Diencephalon (tissue), 1 donor: ENCODE data around the gene P2RX3. TPM values are rescaled to one million over a fixed set of nuclear protein-coding genes. Genes with fewer than 3 reads are reported as not detected.

Experiments
- total RNA-seq: library from RNA; depleted of rRNA; stranded (reverse); fragments of >200 nt; gene quantifications from one replicate; pipeline ENCODE4 v1.2.3, GENCODE V29; 2014

P2RX3 gene
- total RNA-seq, result 0.23 TPM

DNA sequence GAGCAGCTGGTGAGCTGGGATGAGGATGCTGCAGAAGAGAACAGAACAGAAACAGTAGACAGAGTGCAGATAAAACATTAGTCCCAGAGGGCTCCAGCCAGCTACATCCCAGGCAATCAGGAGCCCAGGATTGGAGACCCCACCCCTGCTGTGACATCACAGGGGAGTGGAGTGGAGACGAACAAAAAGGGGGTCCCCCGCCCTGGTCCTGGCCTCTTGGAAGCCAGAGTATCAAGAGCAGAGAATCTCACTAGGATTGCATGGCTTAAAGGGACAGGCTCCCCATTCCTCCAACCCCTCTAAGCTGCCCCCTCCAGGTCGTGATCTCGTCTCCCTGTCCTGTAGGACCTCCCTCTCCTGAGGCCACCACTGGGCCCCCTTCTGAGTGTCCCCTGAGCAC, at the start of gene P2RX3:
P2RX3 (plus strand) TSS at position 211 of the 400 bp plus-strand sequence. CDS start 199 bp downstream, outside the sequence.

DNA sequence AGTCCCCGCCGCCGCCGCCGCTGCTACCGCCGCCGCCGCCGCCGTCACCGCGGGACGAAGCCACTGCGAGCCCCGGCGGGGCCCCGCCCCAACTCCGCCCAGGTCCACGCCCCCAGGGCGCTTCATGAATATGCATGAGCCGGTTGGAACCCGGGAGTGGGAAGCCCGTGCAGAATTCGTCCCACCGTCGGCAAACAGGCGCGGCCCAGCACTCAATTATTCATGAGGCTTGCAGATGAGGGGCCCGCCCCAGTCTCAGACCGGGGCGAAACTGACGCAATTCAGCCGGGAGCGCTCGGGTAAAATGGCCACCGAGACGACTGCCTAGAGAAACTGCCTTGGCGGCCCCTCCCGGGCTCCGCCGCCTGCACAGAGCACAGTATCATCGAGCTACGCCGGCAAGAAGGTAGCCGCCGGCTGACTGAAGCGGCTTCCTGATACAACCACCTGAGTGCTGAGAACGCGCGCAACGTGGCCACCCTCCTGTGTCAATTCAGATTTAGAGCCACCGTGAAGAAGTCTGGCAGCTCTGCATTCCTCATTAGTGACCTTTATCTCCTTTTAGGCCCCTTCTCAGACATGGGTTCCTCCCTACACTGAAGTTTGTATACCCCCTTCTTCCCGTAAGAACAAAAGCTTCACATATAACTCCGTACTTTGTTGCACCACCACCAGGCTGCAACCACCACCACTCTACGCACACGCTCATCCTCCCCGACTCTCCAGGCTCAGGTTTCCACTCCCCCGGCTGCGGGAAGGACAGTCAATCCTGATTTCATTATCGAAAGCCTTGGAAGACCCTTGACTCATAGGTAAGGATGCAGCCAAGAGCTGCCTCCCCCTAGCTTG, 13.0 kb upstream of the P2RX3 start, which contains the start of gene TNKS1BP1:
TNKS1BP1 (minus strand) TSS at position 67 of the 849 bp plus-strand sequence. CDS start 3,067 bp downstream, outside the sequence.

DNA sequence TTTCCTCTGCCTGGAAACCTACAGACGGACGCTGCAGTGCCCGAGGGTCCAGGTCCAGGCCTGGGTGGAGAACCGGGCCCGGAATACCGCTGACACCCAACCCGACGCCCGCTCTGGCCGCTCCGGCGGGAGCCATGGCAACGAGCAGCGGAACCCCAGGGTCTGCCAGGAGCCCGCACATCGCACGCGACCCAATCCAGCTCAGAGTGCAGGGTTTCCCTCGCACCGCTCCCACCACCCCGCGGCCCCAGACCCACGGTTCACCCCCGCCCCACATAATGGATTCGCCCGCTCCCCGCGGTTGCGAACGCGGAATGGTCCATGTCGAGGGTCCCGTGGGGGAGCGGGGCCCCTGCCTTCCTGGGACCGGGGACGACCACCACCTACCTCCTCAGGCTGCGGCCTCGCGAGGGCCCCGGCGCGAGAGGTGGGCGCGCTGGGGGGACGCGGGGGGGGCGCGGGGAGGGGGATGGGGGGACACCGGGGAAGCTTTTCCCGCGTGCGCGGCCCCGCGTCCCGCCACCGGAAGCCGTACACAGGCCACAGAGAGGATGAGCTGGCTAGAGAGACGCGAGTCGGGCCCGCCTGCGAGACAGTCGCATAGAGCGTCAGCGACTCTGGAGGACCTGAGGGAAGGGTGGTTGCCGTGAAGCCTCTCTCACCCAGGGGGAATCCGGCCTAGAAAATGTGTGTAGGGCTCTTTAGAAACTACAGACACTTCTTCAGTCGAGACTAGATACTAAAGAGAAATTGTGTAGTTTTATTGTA, 2.6 kb upstream of the P2RX3 start, which contains the start of gene SSRP1:
SSRP1 (minus strand) TSS at position 550 of the 768 bp plus-strand sequence. CDS start 771 bp downstream, outside the sequence.

DNA sequence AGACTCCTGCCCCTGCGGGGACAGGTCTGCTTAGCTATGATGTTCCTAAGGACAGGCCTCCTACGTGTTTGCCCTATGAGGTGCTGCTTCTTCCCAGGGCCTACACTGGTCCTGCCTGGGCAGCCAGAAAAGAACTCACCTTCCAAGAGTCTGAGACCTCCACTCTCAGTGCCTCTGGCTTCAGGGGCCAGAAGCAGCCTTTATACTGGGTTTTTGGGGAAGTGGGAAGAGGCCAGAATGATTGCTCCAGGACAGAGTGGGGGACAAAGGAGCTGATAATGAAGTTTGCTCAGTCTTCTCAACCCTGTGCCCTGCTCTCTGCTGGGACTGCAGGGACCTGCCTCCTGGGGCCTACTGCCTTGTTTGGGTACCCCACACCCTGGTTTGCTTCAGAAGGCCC, 42.8 kb downstream of the P2RX3 start, which contains the start of gene PRG3:
PRG3 (minus strand) TSS at position 176 of the 400 bp plus-strand sequence. CDS start 442 bp downstream, outside the sequence.

DNA sequence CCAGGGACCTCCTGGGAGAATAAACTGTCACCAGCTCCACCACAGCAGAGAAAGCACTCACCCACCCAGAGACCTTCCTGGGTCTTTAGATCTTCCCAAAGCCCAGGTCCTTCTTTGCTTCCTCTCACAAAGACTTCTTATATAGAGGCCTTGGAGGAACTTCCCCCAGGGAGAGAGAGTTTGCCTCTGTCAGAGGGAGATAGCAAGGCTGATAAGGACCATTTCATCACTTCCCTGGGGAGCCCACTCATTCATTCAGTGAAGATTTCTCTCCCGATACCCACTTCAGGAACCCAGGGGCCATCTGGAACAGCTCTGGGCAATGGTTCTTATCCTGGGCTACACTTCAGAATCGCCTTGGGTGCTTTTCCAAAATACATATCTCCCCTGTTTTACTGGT, 52.4 kb downstream of the P2RX3 start, which contains the start of gene PRG2:
PRG2 (minus strand) TSS at position 116 of the 400 bp plus-strand sequence. CDS start 706 bp downstream, outside the sequence.

Other genes with a start within 250 kb of the P2RX3 start
- 26.8 TPM for gene LRRC55, start 156.4 kb upstream of the P2RX3 start, total RNA-seq
- gene APLNR, start 101.1 kb upstream of the P2RX3 start, total RNA-seq, result 25.1 TPM
- gene TNKS1BP1, start 13.4 kb upstream of the P2RX3 start, total RNA-seq, result 22.8 TPM
- 52.8 TPM for gene SSRP1, start 2.5 kb upstream of the P2RX3 start, total RNA-seq
- not detected for gene PRG3, start 42.8 kb downstream of the P2RX3 start, total RNA-seq
- 0.46 TPM for gene PRG2, start 52.3 kb downstream of the P2RX3 start, total RNA-seq
- gene SLC43A3, start 88.8 kb downstream of the P2RX3 start, total RNA-seq, result 8.8 TPM
- 0.46 TPM for gene RTN4RL2, start 122.2 kb downstream of the P2RX3 start, total RNA-seq
- 2.1 TPM for gene SLC43A1, start 177.3 kb downstream of the P2RX3 start, total RNA-seq
- gene TIMM10, start 192.4 kb downstream of the P2RX3 start, total RNA-seq, result 23.3 TPM
- not detected for gene SMTNL1, start 199.2 kb downstream of the P2RX3 start, total RNA-seq
- 51.4 TPM for gene UBE2L6, start 229.3 kb downstream of the P2RX3 start, total RNA-seq